GM18508 (cell line): ENCODE results near the gene GPRC5C.
A peak's percentile ranks its signal among the peaks of the same experiment; 100 is the strongest.
"Not testable (repeated sequence)": the region's sequence is repeated elsewhere in the genome, so short reads cannot be mapped to it uniquely, and the experiment has no call there.

Source experiments
- ATAC-seq: cut with Tn5 transposase; IDR thresholded peaks from one replicate; pipeline ENCODE4 v1.9.1; 2021; ENCODE audit warnings: moderate number of reproducible peaks; ENCODE audit not compliant: insufficient read depth, unreplicated experiment

The GPRC5C gene

GRCh38 chr17:74465378-74466110 lies 33.7 kb downstream of the GPRC5C start:
- ATAC-seq = no peak

DNA sequence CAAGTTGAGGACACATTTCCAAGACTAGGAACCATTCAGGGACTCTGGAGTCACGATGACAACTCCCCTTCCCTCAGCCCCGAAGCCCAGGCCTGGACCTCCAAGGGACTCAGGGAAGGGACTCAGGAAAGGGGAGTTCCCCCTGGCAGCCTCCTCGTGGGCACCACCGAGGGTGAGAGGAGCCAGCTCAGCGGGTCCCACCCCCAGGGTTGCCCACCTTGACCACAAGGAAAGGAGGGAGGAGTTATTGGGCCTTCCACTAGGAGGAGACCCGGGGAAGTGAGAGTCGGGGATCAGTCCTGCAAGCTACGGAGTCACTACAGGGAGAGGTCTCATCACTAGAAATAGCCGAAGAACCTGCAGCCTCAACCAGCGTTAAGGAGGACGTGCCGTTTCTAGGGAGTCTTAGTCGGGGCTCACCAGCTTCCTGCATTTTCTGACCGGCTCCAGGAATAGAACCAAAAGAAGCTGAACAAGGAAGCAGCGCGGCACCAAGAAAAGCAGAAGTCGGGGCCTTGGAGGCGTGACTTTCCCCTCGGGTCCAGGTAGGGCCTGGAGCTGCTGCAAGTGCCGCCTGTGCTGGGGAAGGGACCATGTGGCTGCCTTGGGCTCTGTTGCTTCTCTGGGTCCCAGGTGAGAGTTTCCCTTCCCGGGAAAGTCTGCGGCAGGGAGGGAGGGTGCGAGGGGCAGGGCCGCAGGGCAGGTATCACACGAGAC lies 34.4 kb downstream of the GPRC5C start, which contains the start of gene CD300A:
Gene CD300A, plus strand, starts transcription at position 524 of the 717 bp plus-strand sequence. Its CDS starts 70 bp downstream, at position 594.
- no peak for ATAC-seq

GRCh38 chr17:74466828-74467184 lies 34.9 kb downstream of the GPRC5C start:
- ATAC-seq = no peak

GRCh38 chr17:74467221-74467951 lies 35.5 kb downstream of the GPRC5C start:
- ATAC-seq = peak; percentile 70

DNA sequence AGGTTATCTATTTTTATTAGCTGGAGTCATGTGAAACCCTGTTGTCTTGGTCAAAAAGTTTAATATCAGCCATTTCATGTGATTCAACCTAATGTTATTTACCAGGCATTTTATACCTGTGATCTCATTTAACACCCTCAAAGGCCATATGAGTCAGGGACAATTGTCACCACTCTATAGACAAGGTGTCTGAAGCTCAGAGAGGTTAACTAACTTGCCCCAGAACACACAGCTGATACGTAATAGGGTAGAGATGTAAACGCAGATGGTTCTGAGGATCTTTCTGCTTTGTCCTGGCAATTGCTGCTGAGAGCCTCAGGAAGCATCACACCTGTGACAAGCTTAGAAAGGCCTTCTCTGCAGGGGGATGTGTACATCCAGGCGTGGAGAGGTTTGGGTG lies 39.5 kb downstream of the GPRC5C start:
- no peak for ATAC-seq

DNA sequence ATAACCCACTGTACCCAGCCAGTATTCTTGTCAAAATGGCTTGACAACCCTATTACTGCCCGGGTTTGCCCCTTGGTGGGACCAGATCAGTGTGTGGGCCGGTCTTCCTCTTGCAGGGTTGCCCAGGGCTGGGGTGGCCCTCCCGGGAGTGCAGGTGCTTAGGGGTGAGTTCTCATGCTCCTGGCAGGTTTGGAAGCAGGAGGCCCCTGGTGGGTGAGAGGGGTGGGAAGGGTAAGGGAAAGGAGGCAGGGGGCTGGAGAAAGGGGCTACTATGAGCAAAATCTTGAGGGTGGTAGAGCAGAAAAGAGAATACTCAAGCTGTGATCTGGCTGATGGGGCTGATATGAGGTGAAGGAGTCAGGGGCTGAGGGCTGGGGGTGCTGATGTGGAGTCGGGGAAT lies 41.0 kb downstream of the GPRC5C start:
- no peak for ATAC-seq

DNA sequence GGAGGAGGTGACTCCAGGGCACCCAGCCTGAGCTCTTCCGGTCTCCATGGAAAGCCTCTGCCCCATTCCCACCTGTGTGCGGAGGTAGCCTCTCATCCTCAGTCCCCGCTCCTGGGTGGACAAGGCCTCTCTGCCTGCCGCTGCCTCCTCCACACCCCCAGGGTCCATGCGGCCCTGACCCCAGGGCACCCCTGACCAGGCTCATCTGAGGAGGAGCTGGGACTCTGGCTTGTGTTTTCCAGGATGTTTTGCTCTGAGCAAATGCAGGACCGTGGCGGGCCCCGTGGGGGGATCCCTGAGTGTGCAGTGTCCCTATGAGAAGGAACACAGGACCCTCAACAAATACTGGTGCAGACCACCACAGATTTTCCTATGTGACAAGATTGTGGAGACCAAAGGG lies 41.4 kb downstream of the GPRC5C start:
- ATAC-seq = no peak

DNA sequence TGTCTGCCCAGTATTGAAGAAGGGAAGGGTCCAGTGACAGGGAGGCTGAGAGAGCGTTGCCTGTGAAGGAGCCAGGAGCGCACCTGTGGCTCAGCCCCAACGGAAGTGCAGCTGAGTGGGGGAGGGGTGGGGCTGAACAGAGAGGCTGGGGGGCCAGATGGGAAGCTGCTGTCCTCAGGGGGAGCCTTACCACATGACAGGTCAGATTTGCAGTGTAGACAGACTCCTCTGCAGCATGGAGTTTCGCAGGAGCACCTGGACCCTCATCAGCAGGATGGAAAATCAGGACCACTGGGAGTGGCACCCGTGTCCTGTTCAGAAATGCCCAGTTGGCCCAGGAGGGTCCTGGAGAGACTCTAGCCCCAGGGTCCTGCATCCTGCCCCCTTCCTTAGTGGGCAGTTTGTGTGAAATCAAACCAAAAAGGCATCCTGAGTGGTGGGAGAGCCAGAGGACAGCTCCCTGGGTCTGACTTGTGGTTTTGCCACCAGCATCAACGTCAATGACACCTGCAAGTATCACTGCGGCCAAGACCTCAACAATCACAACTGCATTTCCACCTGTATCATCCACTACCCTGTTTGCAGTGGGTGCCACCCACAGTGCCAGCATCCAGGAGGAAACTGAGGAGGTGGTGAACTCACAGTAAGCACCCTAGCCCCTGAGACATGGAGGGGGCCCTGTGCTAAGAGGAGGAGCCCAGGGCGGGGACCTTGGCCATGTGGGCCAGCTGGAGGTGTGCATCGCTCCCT lies 42.3 kb downstream of the GPRC5C start:
- no peak for ATAC-seq

DNA sequence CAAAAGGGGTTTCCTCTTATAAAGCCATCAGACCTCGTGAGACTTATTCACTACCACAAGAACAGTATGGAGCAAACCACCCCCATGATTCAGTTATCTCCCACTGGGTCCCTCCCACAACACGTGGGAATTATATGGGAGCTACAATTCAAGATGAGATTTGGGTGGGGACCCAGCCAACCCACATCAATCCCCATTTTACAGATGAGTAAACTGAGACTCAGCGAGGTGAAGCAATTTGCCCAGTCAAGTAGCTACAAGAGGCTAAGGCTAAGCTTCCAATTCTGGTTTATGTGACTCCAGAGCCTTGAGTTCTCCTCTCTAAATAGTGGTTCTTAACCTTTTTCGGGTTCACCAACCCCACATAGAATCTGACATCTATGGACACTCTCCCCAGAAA lies 43.3 kb downstream of the GPRC5C start:
- ATAC-seq = no peak

DNA sequence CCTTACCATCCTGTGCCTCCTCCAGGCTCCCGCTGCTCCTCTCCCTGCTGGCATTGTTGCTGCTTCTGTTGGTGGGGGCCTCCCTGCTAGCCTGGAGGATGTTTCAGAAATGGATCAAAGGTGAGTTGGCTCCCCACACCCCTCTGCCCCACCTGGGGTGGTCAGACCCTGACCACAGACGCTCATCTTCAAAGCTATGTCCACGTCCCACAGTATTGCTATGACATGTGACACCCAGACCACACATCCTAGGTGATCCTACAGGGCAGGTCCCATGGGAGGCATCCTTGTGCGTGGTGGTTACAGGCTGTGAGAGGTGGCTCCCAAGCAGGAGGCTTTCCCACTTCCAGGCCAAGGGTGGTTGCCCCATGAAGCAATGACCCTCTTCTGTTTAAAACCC lies 45.5 kb downstream of the GPRC5C start:
- no peak for ATAC-seq

GRCh38 chr17:74478420-74479100 lies 46.7 kb downstream of the GPRC5C start:
- ATAC-seq = no peak

GRCh38 chr17:74480290-74480689 lies 48.4 kb downstream of the GPRC5C start:
- ATAC-seq = no peak

DNA sequence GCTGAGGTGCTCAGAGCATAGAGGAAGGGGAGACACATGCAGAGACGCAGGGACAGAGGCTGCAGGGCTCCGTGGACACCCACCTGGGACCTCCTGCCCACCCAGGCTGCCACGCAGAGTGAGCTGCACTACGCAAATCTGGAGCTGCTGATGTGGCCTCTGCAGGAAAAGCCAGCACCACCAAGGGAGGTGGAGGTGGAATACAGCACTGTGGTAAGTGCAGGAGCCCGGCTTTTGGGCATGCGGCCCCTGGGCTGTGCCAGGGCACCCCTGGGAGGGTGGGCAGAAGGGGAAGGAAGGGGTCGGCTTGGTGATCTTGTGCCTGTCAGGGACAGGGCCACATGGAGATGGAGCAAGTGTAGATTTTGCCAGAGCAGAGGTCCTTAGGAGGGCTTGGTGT lies 49.7 kb downstream of the GPRC5C start:
- no peak for ATAC-seq

GRCh38 chr17:74484066-74484465 lies 52.2 kb downstream of the GPRC5C start:
- ATAC-seq = no peak

DNA sequence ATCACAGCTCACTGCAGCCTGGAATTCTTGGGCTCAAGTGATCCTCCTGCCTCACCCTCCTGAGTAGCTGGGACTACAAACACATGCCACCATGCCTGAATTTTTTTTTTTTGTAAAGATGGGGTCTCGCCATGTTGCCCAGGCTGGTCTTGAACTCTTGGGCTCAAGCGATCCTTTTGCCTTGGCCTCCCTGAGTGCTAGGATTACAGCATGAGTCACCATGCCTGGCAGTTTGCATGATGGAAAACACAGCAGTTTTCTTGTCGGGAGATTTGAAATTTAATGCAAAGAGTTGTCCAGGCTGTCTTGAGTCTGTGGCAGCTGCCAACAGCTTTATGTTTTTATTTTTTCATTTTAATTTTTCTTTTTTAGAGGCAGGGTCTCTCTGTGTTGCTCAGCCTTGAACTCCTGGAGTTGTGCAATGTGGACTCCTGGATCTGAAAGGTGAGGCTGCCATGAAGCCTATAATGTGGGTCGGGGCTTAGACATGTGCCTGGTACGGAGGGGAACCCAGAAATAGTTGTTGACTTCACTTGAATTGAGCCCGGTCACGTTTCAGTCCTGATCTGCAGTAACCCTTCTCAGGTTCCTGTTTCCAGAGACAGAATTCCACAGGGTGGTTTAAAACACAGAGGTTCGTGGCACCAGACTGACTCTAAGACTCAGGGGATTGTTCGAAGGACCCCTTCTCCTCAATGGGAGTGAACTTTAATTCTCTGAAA lies 53.3 kb downstream of the GPRC5C start:
- ATAC-seq = no peak

DNA sequence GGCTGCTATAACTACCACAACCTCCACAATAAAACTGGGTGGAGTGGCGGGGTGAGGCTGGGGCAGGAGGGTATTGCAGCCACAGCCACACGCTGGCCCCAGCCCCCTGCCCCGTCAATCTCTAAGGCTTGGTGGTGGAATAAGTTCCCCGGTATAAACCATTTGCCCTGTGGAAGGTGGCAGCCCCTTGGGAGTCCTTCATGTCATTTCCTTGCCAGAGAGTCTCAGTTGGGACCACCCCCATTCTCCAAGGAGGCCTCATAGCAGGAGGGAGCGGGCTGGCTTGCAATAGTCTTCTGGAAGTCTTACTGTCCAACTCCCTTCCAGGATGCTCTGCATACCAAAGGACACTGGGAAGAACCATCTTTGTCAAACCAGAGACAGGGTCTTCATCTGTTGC lies 54.0 kb downstream of the GPRC5C start:
- ATAC-seq = no peak

GRCh38 chr17:74488276-74488675 lies 56.4 kb downstream of the GPRC5C start:
- not testable (repeated sequence) for ATAC-seq

- ATAC-seq = no peak
Measured at GRCh38 chr17:74490716-74491115, 58.8 kb downstream of the GPRC5C start.

GRCh38 chr17:74491626-74492025 lies 59.7 kb downstream of the GPRC5C start:
- no peak for ATAC-seq
